ENCODE data around the gene SETBP1. TPM values are rescaled to one million over a fixed set of nuclear protein-coding genes. Genes with fewer than 3 reads are reported as not detected.
"Not testable (repeated sequence)": the region's sequence is repeated elsewhere in the genome, so short reads cannot be mapped to it uniquely, and the experiment has no call there.

The SETBP1 gene
- total RNA-seq, 4 donors from 2014 or later: 7.8 to 16.6 (median 11.7) TPM

DNA sequence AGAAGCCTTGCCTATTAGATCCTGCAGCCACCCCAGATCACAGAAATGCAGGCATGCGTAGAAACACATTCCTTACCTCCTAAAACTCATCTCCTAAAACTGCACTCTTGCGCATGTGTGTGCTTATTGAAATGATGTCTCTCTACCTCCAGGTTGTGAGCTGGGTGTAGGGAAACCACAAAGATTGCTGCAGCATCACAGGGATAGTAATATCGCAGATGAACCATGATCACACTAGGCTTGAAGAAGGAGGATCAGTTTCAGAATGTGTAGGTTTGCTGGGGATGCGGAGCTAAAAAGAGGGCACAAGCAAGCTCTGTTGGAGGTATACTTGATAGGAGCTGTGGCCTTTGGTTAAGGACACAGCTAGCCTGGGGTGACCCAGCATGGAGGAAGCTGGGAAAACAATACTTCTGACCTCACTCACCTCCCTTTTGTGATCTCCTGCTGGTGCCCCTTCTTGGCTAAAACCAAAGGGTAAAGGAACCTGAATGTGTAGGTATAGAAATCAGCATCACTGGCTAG, 118.8 kb downstream of the SETBP1 start:
- 92 to 93% methylated on average over 4 of the region's 4 CpGs for WGBS, 2 donors
- DNase-seq (ENCODE audit: low spot score in 2 of 2): no peak
- intact Hi-C loops (cut with DNase I; ENCODE audit: low total_unique reads): no loop called here
- H3K4me3 ChIP-seq (ENCODE audit: low read depth, poor library complexity, severe bottlenecking): no peak overlapping the region
- TF ChIP-seq, protein P1, sequence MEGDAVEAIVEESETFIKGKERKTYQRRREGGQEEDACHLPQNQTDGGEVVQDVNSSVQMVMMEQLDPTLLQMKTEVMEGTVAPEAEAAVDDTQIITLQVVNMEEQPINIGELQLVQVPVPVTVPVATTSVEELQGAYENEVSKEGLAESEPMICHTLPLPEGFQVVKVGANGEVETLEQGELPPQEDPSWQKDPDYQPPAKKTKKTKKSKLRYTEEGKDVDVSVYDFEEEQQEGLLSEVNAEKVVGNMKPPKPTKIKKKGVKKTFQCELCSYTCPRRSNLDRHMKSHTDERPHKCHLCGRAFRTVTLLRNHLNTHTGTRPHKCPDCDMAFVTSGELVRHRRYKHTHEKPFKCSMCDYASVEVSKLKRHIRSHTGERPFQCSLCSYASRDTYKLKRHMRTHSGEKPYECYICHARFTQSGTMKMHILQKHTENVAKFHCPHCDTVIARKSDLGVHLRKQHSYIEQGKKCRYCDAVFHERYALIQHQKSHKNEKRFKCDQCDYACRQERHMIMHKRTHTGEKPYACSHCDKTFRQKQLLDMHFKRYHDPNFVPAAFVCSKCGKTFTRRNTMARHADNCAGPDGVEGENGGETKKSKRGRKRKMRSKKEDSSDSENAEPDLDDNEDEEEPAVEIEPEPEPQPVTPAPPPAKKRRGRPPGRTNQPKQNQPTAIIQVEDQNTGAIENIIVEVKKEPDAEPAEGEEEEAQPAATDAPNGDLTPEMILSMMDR (IDR thresholded peaks at IDR 0.05): no peak
- no peak for TF ChIP-seq POLR2A (IDR thresholded peaks at IDR 0.05)

- DNase-seq (ENCODE audit: low spot score in 2 of 2): no peak
- 53 to 74% methylated on average over 1 of the region's 1 CpG for WGBS, 2 donors
- H3K4me3 ChIP-seq (ENCODE audit: low read depth, poor library complexity, severe bottlenecking): no peak overlapping the region
- intact Hi-C loops (cut with DNase I; ENCODE audit: low total_unique reads): no loop called here
- TF ChIP-seq POLR2A (IDR thresholded peaks at IDR 0.05): no peak
- TF ChIP-seq, protein P1 (IDR thresholded peaks at IDR 0.05): no peak
Observed at GRCh38 chr18:44799907-44800421, 119.3 kb downstream of the SETBP1 start.

DNA sequence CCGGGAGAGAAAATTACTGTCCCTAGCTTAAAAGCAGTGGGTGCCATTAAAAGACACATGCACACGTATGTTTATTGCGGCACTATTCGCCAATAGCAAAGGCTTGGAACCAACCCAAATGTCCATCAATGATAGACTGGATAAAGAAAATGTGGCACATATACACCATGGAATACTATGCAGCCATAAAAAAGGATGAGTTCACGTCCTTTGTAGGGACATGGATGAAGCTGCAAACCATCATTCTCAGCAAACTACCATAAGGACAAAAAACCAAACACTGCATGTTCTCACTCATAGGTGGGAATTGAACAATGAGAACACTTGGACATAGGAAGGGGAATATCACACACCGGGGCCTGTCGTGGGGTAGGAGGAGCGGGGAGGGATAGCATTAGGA, 120.1 kb downstream of the SETBP1 start:
- DNase-seq (ENCODE audit: low spot score in 2 of 2); H3K4me3 ChIP-seq (ENCODE audit: low read depth, poor library complexity, severe bottlenecking); intact Hi-C loops (cut with DNase I; ENCODE audit: low total_unique reads): not testable (repeated sequence)
- WGBS, 2 donors: 96 to 99% methylated on average over 8 of the region's 8 CpGs

DNA sequence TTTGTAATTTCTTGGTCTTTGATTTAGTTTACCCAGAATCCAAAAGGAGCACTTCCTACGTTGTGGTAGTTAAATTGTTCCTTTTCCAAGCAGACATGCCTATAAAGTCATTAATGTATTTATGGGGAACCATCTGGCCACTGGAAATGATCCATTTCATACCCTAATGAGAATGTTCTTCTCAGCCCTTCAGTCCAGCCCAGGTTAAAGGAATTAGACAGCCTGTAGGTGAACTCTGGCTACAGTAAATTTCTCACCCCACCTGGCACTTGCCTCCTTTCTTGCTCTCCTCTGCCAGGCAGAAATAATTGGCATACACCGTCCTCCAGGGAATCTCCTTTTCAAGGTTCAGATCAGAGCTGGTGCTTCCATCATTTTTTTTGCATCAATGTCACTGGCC, 121.1 kb downstream of the SETBP1 start:
- no peak overlapping the region for H3K4me3 ChIP-seq (ENCODE audit: low read depth, poor library complexity, severe bottlenecking)
- DNase-seq (ENCODE audit: low spot score in 2 of 2): no peak
- TF ChIP-seq POLR2A (IDR thresholded peaks at IDR 0.05): no peak
- WGBS, 2 donors: 90 to 94% methylated on average over 2 of the region's 2 CpGs
- intact Hi-C loops (cut with DNase I; ENCODE audit: low total_unique reads): no loop called here

GRCh38 chr18:44802508-44802907, 121.8 kb downstream of the SETBP1 start:
- intact Hi-C loops (cut with DNase I; ENCODE audit: low total_unique reads): no loop called here
- WGBS, 2 donors: 76 to 79% methylated on average over 3 of the region's 3 CpGs
- DNase-seq (ENCODE audit: low spot score in 2 of 2): no peak
- TF ChIP-seq, protein P1 (IDR thresholded peaks at IDR 0.05): no peak
- TF ChIP-seq POLR2A (IDR thresholded peaks at IDR 0.05): no peak
- no peak overlapping the region for H3K4me3 ChIP-seq (ENCODE audit: low read depth, poor library complexity, severe bottlenecking)

- WGBS, 2 donors: 67 to 77% methylated on average over 7 of the region's 7 CpGs
- no peak overlapping the region for H3K4me3 ChIP-seq (ENCODE audit: low read depth, poor library complexity, severe bottlenecking)
- TF ChIP-seq, protein P1 (IDR thresholded peaks at IDR 0.05): no peak
- no peak for TF ChIP-seq POLR2A (IDR thresholded peaks at IDR 0.05)
- intact Hi-C loops (cut with DNase I; ENCODE audit: low total_unique reads): no loop called here
- DNase-seq (ENCODE audit: low spot score in 2 of 2): peak; percentile 47 to 87
Observed at GRCh38 chr18:44803019-44803650, 122.4 kb downstream of the SETBP1 start.

DNA sequence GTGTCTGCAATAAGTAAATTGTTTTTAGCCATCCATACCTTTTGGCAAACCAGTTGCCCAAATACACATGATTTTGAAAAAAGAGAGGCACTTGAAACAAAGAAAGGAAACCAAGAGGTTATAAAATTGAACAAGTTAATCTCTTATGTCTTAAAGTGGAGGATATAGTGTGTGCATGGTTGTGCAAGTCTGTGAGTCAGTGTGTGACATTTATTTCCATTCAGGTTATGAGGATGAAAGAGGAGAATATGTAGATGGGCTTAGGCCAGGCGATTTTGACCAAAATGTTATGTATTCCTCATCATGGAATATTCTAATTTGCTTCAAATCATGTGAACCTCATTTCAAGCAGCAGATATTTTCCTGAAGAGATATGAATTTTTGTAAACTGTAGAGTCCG, 123.3 kb downstream of the SETBP1 start:
- TF ChIP-seq, protein P1 (IDR thresholded peaks at IDR 0.05): no peak
- no peak for TF ChIP-seq POLR2A (IDR thresholded peaks at IDR 0.05)
- no peak overlapping the region for H3K4me3 ChIP-seq (ENCODE audit: low read depth, poor library complexity, severe bottlenecking)
- intact Hi-C loops (cut with DNase I; ENCODE audit: low total_unique reads): no loop called here
- 93 to 94% methylated on average over 2 of the region's 2 CpGs for WGBS, 2 donors
- DNase-seq (ENCODE audit: low spot score in 2 of 2): no peak

All from lower leg skin (tissue), 4 donors.